Measurements from ENCODE around the gene LTBP4.
A peak's percentile ranks its signal among the peaks of the same experiment; 100 is the strongest.

LTBP4 gene

DNA sequence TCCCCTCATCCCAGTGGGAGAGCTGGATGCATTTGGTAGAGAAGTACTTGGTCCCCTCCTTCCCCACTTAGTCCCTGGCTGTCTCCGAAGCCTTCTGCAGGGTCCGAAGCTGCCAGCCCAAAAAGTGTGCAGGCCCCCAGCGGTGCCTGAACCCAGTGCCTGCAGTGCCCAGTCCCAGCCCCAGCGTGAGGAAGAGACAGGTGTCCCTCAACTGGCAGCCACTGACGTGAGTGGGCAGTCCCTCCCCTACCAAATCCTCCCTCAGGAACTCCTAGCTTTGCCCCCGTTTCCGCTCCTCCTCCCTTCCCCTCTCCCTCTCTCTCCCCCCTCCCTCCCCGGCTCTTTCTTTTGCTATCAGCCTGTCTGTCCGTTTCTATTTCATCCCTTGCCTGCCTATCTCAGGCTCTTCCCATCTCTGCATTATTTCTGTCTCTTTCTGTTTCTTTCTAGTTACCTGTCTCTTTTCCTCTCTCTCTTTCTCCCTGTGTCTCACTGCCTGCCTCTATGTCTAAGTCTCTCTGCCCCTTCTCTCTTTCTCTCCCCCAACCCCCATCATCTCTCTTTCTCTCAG lies 1.8 kb upstream of the LTBP4 start:
- Histone ChIP-seq H3K4me3 (ENCODE audit: low read depth, low read length) (peak overlapping the region; percentile 28), H3K9ac (ENCODE audit: low read depth, low read length) (no peak overlapping the region), H3K9me3 (ENCODE audit: control insufficient read depth, insufficient read depth, low read length) (no peaks in the 10 kb centered on the region), H3K36me3 (ENCODE audit: control insufficient read depth, insufficient read depth, low read length) (no peaks in the 10 kb centered on the region), H3K27me3 (ENCODE audit: control insufficient read depth, insufficient read depth, low read length) (peaks cover 55% of the 10 kb centered on the region), H3K4me1 (ENCODE audit: control insufficient read depth, insufficient read depth, low read length) (peaks cover 21% of the 10 kb centered on the region)

DNA sequence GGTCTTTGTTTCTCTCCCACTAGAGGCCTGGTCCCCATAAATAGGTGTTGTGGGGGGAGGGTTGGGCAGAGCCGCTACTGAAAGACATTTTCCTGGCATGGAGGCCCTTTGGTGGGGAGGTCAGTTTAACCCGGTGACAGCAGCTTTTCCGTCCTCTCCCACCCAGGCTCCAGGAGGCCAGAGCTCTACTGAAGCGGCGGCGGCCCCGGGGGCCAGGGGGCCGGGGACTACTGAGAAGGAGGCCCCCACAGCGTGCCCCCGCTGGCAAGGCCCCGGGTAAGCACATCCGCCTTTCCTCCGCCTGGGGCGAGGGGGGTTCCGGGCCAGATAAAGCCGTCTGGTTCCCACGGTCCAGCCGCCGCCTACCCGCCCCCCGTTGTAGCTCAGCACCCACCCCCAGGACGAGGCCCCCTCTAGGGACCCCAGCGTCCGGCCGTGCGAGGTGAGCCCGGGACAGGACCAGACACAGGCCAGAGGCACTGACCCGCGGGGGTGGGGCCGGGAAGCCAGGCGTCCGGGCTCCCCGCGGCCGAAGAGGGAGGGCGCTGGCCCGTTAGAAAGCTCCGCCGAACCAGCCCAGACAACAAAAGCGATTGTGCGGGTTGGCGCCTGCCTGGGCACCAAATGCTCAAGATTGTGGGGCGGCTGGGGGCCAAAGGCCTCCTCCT lies 1.1 kb upstream of the LTBP4 start:
- Histone ChIP-seq H3K9ac (ENCODE audit: low read depth, low read length) (no peak overlapping the region), H3K9me3 (ENCODE audit: control insufficient read depth, insufficient read depth, low read length) (no peaks in the 10 kb centered on the region), H3K4me1 (ENCODE audit: control insufficient read depth, insufficient read depth, low read length) (peaks cover 18% of the 10 kb centered on the region), H3K36me3 (ENCODE audit: control insufficient read depth, insufficient read depth, low read length) (no peaks in the 10 kb centered on the region), H3K4me3 (ENCODE audit: low read depth, low read length) (peak overlapping the region; percentile 31), H3K27me3 (ENCODE audit: control insufficient read depth, insufficient read depth, low read length) (peaks cover 61% of the 10 kb centered on the region)

GRCh38 chr19:40600570-40601133 lies 517 bp upstream of the LTBP4 start:
- Histone ChIP-seq H3K36me3 (ENCODE audit: control insufficient read depth, insufficient read depth, low read length) (no peaks in the 10 kb centered on the region), H3K9me3 (ENCODE audit: control insufficient read depth, insufficient read depth, low read length) (no peaks in the 10 kb centered on the region), H3K27me3 (ENCODE audit: control insufficient read depth, insufficient read depth, low read length) (peaks cover 60% of the 10 kb centered on the region), H3K4me3 (ENCODE audit: low read depth, low read length) (peak overlapping the region; percentile 31), H3K9ac (ENCODE audit: low read depth, low read length) (no peak overlapping the region), H3K4me1 (ENCODE audit: control insufficient read depth, insufficient read depth, low read length) (peaks cover 18% of the 10 kb centered on the region)

DNA sequence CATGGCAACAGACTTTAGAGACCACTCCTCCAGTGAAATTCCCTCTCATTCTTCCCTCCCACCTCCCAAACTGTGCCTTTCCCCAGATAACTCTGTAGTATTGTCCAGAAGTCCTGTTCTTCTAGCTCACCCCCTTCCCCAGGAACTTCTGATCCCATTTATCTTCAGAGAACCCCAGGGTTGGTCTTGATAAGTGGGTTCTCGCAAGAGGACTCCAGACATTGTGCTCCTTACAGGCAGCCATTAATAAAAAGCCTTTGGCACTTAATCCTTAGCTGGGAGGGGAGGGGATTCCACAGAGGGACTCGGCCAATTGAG lies 1.9 kb downstream of the LTBP4 start:
- Histone ChIP-seq H3K4me3 (ENCODE audit: low read depth, low read length) (peak overlapping the region; percentile 50), H3K36me3 (ENCODE audit: control insufficient read depth, insufficient read depth, low read length) (no peaks in the 10 kb centered on the region), H3K27me3 (ENCODE audit: control insufficient read depth, insufficient read depth, low read length) (peaks cover 62% of the 10 kb centered on the region), H3K4me1 (ENCODE audit: control insufficient read depth, insufficient read depth, low read length) (peaks cover 16% of the 10 kb centered on the region), H3K9me3 (ENCODE audit: control insufficient read depth, insufficient read depth, low read length) (no peaks in the 10 kb centered on the region), H3K9ac (ENCODE audit: low read depth, low read length) (no peak overlapping the region)

- H3K27me3 ChIP-seq (ENCODE audit: control insufficient read depth, insufficient read depth, low read length): peaks cover 68% of the 10 kb centered on the region
- no peaks in the 10 kb centered on the region for H3K36me3 ChIP-seq (ENCODE audit: control insufficient read depth, insufficient read depth, low read length)
- peaks cover 16% of the 10 kb centered on the region for H3K4me1 ChIP-seq (ENCODE audit: control insufficient read depth, insufficient read depth, low read length)
- H3K9me3 ChIP-seq (ENCODE audit: control insufficient read depth, insufficient read depth, low read length): no peaks in the 10 kb centered on the region
- no peak overlapping the region for H3K9ac ChIP-seq (ENCODE audit: low read depth, low read length)
- peak overlapping the region; percentile 50 for H3K4me3 ChIP-seq (ENCODE audit: low read depth, low read length)
Observed at GRCh38 chr19:40603389-40604170, 2.4 kb downstream of the LTBP4 start.

GRCh38 chr19:40604171-40604646 lies 3.0 kb downstream of the LTBP4 start:
- peak overlapping the region; percentile 75 for H3K4me3 ChIP-seq (ENCODE audit: low read depth, low read length)
- no peaks in the 10 kb centered on the region for H3K36me3 ChIP-seq (ENCODE audit: control insufficient read depth, insufficient read depth, low read length)
- H3K4me1 ChIP-seq (ENCODE audit: control insufficient read depth, insufficient read depth, low read length): peaks cover 16% of the 10 kb centered on the region
- H3K9ac ChIP-seq (ENCODE audit: low read depth, low read length): no peak overlapping the region
- no peaks in the 10 kb centered on the region for H3K9me3 ChIP-seq (ENCODE audit: control insufficient read depth, insufficient read depth, low read length)
- H3K27me3 ChIP-seq (ENCODE audit: control insufficient read depth, insufficient read depth, low read length): peaks cover 69% of the 10 kb centered on the region

GRCh38 chr19:40604647-40605215 lies 3.6 kb downstream of the LTBP4 start:
- Histone ChIP-seq H3K9ac (ENCODE audit: low read depth, low read length) (no peak overlapping the region), H3K9me3 (ENCODE audit: control insufficient read depth, insufficient read depth, low read length) (no peaks in the 10 kb centered on the region)

GRCh38 chr19:40605216-40605971 lies 4.2 kb downstream of the LTBP4 start:
- no peaks in the 10 kb centered on the region for H3K36me3 ChIP-seq (ENCODE audit: control insufficient read depth, insufficient read depth, low read length)
- H3K9ac ChIP-seq (ENCODE audit: low read depth, low read length): no peak overlapping the region
- H3K4me1 ChIP-seq (ENCODE audit: control insufficient read depth, insufficient read depth, low read length): peaks cover 12% of the 10 kb centered on the region
- H3K27me3 ChIP-seq (ENCODE audit: control insufficient read depth, insufficient read depth, low read length): peaks cover 64% of the 10 kb centered on the region
- H3K4me3 ChIP-seq (ENCODE audit: low read depth, low read length): peak overlapping the region; percentile 75
- H3K9me3 ChIP-seq (ENCODE audit: control insufficient read depth, insufficient read depth, low read length): no peaks in the 10 kb centered on the region

More at GRCh38 chr19:40604647-40605215, 3.6 kb downstream of the LTBP4 start:
- H3K27me3 ChIP-seq (ENCODE audit: control insufficient read depth, insufficient read depth, low read length): peaks cover 65% of the 10 kb centered on the region
- H3K36me3 ChIP-seq (ENCODE audit: control insufficient read depth, insufficient read depth, low read length): no peaks in the 10 kb centered on the region
- H3K4me1 ChIP-seq (ENCODE audit: control insufficient read depth, insufficient read depth, low read length): peaks cover 13% of the 10 kb centered on the region
- H3K4me3 ChIP-seq (ENCODE audit: low read depth, low read length): peak overlapping the region; percentile 75

- Histone ChIP-seq H3K4me1 (ENCODE audit: control insufficient read depth, insufficient read depth, low read length) (peaks cover 9% of the 10 kb centered on the region), H3K27me3 (ENCODE audit: control insufficient read depth, insufficient read depth, low read length) (peaks cover 73% of the 10 kb centered on the region)
Observed at GRCh38 chr19:40607311-40608239, 6.4 kb downstream of the LTBP4 start.

GRCh38 chr19:40608240-40608621 lies 7.1 kb downstream of the LTBP4 start:
- Histone ChIP-seq H3K27me3 (ENCODE audit: control insufficient read depth, insufficient read depth, low read length) (peaks cover 71% of the 10 kb centered on the region), H3K9ac (ENCODE audit: low read depth, low read length) (no peak overlapping the region)

More at GRCh38 chr19:40607311-40608239, 6.4 kb downstream of the LTBP4 start:
- H3K36me3 ChIP-seq (ENCODE audit: control insufficient read depth, insufficient read depth, low read length): no peaks in the 10 kb centered on the region
- H3K9ac ChIP-seq (ENCODE audit: low read depth, low read length): no peak overlapping the region
- H3K4me3 ChIP-seq (ENCODE audit: low read depth, low read length): peak overlapping the region; percentile 18
- H3K9me3 ChIP-seq (ENCODE audit: control insufficient read depth, insufficient read depth, low read length): no peaks in the 10 kb centered on the region

More at GRCh38 chr19:40608240-40608621, 7.1 kb downstream of the LTBP4 start:
- H3K4me1 ChIP-seq (ENCODE audit: control insufficient read depth, insufficient read depth, low read length): peaks cover 7% of the 10 kb centered on the region
- no peaks in the 10 kb centered on the region for H3K36me3 ChIP-seq (ENCODE audit: control insufficient read depth, insufficient read depth, low read length)
- no peaks in the 10 kb centered on the region for H3K9me3 ChIP-seq (ENCODE audit: control insufficient read depth, insufficient read depth, low read length)
- no peak overlapping the region for H3K4me3 ChIP-seq (ENCODE audit: low read depth, low read length)

All from iPS-15b (cell line).